GM19351 (cell line): Measurements from ENCODE around the gene GPR158.

ENCODE experiments used
- ATAC-seq: cut with Tn5 transposase; IDR thresholded peaks from one replicate; pipeline ENCODE4 v1.9.1; 2021; ENCODE audit warnings: mild to moderate bottlenecking, moderate library complexity; ENCODE audit not compliant: unreplicated experiment

GPR158 gene

DNA sequence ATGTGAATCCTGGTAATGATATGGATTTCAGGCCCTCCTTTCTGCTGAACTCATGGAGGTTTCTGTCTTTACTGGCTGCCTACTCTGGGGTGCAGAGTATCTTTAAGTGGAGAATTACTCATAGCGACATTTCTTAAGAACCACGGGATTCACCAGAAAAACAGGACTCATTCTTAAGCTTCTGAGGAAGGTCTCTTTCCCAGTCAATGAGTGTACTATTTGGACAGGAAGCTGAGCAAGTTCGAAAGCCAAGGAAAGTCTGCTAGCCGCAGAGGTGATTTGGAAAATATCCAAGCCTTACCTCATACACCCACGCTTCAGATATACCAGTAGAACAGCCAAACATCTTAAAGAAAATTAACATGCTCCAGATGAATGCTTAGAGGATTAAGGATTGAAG lies 381.7 kb downstream of the GPR158 start:
- ATAC-seq: no peak

DNA sequence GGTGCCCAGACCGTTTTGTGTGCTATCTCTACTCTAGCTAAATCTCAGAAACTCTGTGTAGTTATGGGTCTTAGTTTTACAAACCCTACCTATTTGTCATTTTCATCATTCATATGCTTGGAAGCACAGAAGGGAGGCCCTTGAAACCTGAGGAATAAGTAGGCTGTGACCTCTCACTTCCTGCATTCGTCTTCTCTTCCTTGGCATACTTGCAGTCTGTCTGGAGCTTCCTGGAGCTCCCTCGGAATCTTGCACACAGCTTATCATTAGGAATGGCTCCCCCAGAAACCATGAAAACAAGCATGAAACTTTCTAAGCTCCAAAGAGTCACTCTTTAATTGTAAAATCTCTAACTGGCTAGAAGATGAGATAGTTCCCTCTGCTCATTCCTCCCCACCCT lies 382.3 kb downstream of the GPR158 start:
- ATAC-seq: no peak

DNA sequence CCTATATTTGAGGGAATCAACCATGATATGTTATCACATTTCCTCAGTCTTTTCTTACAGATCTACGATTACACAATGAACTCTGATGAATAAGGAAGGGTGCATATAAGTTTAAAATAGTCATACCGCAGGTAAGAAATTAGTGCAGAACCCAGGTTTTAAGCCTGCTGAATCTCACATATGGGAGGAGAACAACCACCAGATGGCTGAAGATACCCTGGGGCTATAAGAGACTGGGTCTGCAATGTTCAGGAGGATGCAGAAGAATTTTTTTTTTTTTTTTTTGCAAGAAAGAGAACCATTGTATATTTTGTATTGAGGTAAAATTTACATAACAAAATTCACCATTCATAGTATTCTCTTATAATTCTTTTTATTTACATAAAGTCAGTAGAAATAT lies 387.0 kb downstream of the GPR158 start:
- ATAC-seq: no peak

DNA sequence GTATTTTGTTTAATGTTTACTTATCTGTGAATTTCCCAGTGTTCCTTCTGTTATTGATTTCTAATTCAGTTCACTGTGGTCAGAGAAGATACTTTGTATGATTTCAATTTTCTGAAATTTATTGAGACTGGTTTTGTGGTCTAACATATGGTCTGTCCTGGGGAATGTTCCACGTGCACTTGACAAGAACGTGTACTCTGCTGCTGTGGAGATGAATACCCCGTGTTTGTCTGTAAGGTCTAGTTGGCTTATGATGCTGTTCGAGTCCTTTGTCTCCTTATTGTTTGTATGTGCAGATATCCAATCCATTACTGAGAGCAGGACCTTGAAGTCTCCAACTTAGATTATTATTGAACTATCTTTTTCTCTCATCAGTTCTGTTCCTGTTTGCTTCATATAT lies 387.7 kb downstream of the GPR158 start:
- no peak for ATAC-seq

DNA sequence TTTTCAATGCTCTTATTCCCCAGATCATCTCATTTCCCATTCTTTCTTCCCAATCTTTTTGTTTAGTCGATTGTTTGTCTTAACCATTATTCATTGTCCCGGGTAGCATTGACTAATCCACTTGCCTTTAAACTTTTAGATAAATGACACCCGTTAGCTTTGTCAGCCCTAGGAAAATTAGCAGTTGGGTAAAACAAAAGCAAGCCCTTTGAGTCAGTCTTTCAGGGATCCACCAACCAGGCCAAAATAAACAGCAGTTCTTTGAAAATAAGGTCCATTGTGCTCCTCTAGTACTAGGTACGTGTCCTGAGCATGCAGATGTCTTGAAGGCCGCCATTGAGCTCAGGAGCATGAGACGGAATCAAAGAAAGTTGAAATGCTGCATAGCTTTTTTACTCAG lies 389.6 kb downstream of the GPR158 start:
- ATAC-seq: no peak

DNA sequence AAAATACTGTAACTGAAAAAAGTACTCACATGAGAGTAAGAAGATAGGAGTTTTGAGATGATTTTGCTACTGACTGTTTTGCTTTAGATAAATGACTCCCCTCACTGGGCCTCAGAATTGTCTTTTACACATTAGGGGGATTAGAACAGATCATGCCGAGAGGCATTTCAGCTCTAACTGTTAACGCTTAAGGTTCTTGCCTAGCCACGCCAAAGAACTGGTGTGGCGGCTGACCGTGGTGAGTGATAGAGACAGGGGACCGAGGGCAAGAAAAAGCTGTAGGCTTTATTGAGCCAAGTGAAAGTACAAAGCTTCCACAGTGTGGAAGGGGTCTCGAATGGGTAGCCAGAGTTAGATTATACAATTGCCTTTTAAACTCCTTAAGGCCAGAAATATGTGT lies 390.8 kb downstream of the GPR158 start:
- ATAC-seq: no peak

DNA sequence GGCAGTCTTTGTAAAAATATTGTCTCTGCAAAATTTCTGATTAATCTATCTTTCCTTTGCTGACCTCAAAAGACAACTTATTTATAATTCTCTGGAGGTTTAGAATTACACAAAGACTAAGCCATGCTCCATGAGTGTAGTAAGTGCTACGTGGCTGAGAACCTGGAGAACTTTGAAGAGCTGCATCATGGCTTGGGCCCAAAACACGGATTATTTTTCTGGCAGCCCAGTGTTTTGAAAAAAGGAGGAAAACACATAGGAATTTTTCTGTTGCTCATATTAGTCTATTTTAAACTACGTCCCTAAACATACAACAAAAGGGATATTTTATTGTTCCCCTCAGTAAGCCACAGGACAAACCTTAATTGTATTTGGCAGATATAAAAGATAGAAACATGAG lies 398.5 kb downstream of the GPR158 start:
- no peak for ATAC-seq

DNA sequence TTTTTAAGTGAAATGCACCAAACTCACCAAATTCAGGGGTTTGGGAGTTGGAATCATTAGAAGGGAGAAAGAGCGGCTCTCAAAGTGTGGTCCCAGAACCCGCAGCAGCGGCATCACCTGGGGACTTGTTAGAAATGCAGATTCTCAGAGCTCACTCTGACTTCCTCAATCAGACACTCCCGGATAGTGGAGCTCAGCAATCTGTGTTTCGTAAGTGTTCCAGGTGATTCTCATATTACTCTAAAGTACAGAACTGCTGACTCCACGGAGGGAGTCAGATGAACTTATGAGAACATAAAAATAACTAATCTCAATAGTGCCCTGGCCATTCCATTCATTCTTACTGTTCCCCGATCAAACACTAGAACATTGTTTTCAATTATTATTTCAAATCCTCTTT lies 400.5 kb downstream of the GPR158 start:
- ATAC-seq: no peak

DNA sequence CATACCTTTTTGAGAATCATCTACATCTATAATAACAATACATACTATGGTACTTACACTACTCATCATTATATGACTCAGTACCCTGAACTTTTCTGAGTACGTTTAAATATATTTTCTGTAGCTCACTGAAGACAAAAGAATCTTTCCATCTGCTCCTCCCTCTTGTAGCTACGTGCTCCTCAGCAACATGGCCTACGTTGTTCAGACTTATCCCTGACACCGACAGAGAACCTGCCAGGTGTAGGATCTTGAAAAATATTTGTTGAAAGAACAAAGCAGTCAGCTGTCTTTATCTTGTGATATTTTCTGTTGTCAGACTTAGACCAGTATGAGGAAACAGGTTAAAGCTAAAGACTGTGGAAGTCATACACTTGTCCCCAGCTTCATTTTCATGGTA lies 403.3 kb downstream of the GPR158 start:
- ATAC-seq: no peak

DNA sequence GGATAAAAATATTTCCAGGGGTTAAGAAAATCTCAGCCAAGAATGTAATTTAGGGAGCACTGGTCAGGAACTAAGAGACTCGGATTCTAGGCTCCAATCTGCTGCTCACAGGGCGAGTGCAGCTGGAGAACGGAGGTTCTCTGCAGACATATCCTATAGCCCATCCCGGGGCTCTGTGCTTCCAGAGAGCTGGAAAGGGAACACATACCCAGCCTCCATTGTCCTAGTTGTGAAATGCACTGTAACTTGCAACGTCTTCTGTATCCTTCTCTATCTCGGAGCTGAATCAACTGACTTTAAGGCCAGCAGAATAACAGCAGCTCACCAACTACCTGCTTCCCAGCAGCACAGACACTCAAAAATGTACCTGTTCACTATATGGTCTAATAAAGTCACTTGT lies 408.2 kb downstream of the GPR158 start:
- no peak for ATAC-seq

DNA sequence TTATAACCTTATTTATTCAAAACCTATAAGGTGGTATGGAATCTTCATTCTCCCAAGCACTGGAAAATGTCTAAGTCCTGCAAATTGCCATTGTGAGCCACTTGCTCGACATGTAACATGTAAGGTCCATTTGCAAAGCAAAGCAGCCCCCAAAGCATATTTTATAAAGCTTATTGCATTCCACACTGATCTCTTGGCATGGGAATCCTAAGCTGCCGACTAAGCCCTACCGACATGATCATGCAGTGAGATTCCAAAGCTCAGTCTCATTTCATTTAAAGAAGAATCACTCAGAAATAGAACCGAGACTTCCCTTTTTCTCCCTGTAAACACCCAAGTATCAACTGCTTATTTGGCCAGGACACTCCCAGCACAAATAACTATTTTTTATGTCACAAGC lies 425.9 kb downstream of the GPR158 start:
- ATAC-seq: no peak

DNA sequence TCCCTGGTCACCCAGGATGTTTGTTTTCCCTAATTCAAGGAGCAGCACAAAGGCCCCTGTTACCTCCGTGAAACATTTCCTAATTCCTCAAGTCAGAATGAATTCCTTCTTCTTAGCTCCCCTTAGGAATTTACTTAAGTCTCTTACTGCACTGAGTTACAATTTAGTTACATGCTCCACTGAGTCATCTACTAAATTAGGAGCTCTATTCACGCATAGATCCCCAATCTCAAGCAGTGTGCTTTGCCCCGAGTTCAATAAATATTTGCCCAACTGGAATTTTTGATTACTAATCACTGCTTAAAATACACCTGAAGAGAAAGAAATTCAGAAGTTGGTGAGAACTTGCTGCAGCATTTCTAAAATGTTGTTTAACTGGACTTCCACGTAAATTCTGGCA lies 429.8 kb downstream of the GPR158 start:
- no peak for ATAC-seq

DNA sequence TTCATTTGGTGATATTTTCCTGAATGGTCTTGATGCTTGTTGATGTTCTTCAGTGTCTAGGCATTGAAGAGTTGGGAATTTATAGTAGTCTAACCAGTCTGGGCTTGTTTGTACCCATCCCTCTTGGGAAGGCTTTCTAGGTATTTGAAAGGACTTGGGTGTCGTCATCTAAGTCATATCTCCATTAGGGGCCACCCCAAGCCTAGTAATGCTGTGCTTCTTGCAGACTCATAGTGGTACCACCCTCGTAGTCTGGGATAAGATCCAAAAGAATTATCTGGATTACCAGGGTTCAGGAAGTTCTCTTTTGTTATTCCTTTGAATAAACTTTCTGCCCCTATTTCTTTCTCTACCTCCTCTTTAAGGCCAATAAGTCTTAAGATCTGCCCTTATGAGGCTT lies 439.9 kb downstream of the GPR158 start:
- ATAC-seq: no peak

DNA sequence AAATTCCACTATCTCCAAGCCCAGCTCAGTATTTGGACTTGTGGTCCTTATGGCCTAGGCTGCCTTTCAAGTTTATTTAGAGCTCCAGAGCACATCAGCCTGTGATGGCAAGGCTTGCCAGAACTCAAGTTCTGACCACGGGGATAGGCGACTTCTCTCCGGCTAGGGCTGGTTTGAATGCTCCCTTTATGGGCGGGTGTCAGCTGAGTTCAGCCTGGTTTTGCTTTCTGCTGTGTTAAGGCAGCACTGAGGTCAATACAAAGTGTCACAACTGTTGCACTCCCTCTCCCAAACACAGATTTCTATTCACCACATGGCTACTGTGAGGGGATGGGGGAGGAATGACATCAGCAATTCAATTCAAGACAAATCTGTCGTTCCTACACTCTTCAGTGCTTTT lies 441.1 kb downstream of the GPR158 start:
- ATAC-seq: no peak

DNA sequence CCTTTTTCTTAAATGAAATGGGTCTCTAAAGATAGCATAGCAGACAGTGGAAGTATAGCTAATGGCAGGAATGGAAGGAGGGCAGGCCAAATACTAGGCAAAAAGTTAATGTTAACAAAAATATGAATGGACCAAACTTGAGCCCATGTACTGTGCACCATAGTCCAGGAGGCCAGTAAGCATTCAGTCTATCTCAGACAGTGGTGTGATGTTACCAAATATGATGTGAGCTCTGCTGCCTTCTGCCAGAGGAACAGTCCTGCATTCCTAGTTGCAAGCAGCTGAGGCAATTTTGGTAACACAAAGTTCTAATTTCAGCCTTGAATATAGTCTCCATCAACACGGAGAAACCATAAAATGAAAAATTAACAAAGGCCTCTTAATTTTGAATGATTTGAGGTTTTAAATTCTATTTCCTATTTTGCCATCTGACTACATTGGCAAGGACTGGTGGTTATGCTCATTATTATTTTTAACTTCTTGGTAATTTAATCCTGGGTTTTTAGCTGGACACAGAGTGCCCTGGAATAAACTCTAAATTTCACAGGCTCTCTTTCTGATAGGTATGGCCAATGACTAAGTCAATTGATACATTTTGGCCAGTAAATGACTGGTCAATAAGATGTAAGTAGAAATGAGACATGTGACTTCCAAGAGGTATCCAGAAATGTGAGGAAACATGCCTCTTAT lies 442.2 kb downstream of the GPR158 start:
- ATAC-seq: no peak

DNA sequence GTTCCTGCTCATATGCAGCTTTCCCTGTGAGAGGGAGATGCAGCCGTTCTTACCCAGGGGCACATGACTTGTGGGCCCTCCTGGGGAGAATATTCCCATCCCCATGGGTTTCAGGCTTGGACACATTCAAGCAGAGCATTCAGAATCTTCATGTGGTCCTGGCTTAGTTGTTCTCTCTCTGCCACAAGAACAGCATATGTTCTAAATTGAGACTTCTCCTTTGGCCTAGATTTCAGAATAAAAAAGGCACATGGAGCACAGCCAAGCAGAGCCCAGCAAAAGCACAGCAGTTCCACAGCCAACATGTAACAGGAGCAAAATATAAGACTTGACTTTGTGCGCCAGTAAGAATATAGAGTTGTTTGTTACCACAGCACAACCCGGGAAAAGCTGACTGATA lies 452.8 kb downstream of the GPR158 start:
- no peak for ATAC-seq

DNA sequence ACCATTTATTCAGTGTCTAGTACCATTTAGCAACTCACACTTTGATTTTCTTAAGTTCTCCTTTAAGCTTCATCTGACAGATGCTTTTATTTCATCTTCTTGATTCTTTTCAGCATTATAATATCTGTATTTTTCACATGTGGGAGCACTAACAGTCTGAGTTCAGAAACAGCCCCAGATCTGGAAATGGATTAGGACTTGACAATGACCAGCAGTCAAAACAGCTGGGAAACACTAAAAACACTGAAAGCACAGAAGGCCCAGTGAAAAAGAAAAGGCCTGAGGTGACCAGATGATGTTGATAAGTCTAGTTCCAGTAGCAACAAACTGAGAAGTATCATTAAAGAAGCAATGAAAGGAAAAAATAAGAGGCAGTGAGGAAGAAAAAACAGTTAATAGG lies 454.5 kb downstream of the GPR158 start:
- ATAC-seq: no peak

DNA sequence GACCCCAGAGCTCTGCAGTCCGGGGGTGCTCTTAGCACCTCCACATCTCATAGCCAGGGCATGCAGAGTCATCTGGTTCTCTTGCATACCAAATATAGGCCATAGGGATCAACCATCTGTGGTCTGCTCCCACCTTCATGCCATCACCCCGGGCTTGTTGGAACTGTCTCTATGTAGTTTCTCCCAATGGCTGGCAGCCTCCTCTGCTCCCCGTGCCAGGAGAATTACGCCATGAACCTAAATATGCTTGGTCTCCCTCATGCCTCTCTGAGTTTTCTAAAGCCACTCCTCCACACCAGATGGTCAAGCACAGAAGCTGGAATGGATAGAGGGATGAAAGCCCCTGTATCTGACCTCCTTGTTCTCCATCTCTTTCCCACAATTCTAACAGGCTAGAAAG lies 456.7 kb downstream of the GPR158 start:
- ATAC-seq: no peak

DNA sequence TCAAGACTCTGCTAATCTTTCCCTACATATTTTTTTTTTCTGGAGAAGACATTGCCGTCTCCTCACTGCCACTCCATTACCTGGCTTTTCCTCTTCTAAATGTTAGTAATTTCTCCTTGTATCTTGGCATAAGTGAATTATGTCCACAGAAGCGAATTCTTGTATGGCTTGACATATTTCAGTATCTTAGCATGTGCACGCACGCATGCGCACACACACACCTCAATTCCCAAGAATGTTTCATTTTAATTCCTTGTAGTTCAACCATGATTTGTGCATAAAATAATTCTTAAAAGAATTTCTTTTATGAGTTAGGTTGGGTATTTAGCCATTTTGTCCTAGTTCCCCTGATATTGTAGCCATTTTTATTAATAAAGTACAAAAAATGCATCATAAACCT lies 458.0 kb downstream of the GPR158 start:
- no peak for ATAC-seq

DNA sequence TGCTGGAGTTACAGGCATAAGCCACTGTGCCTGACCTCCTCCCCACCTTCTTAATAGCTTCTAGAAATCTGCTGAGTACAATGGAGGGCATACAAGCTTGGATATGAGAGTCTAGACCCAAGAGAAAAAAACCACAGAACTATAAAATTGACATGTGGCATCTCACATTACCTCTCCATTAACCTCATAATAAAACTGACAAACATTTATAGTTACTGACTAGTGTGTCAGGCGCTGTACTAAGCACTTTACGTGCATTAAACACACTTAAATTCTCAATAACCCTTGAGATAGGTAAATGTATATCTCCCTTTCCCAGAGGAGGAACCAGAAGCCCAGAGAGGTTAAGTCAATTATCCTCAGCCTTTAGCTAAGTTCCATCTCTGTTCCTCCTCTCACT lies 458.7 kb downstream of the GPR158 start:
- no peak for ATAC-seq

DNA sequence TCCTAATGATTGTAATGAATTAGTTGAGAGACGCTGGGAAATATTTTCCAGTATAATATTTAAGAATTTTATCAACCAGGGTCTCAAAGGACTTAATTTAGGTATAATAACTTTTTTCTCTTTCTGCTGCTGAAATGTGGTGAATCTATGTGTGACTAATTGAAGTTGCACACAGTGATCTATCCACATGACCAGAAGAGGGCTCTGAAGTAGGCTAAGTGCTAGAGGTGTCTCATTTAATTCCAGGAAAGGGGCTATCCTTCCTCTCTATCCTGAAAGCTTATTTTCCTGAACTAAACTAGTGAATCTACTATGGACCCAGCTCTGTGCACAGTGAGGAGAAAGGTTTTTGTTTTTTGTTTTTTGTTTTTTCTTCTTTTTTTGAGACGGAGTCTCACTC lies 464.8 kb downstream of the GPR158 start:
- no peak for ATAC-seq

DNA sequence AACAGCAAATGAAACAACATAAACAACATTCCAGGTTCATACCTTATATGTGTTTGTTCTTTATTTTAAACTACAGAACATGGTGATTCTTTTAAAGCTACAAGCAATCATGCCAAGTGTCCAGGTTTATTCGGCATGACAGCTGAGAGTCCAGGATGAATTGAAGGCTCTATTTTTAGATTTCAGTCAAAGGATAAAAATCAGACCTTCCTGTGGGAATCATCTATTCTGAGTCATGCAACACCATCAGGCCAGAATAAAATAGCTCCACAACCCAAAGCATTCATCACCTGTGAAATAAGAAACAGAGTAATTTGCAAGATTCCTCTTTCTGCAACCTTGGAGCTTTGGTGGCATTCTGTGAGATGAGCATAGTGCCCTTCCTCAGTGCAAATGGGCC lies 466.8 kb downstream of the GPR158 start:
- ATAC-seq: no peak

DNA sequence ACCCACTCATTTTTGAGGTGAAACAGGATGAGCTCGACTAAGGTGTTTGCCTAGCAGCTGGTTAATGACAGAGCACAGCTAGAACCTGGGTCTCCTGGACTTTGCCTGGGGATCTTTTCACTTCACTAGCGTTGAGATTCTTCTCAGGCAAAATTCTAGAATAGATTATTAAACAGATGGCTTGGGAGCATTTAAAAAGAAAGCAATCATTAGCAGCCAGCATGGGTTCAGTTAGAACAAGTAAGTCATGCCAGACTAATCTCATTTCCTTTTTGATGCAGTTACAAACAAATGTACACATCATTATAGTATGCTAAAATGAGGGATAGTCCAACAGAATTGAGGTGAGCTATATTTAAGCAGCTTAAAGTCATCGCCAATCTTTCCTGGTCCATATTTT lies 467.9 kb downstream of the GPR158 start:
- ATAC-seq: no peak

DNA sequence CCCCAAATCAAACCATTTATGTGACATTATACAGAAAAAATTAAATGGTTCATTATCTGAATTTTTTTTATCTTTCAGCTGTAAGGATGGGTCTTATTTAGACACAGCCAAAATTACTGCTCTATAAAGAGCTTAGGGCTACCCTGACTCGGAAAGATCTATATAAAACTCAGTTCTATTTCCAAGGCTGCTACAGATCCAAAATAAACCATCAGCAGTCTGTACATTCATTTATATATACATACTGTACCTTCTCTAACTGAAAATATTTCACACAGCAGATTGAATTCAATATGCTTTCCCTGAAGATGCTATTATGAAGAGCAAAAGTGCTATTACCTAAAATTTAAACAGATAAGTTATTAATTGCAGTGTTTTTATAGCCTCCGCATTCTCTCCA lies 471.6 kb downstream of the GPR158 start:
- ATAC-seq: no peak
